NT2/D1 (cell line): ENCODE measurements around the gene MAL.

Source experiments
- SUZ12 ChIP-seq: IDR thresholded peaks from 2 replicates; pipeline ENCODE4 v1.6.1; 2011; ENCODE audit not compliant: insufficient read length, insufficient read depth; ENCODE audit errors: extremely low read depth
- YY1 ChIP-seq: IDR thresholded peaks from 2 replicates; pipeline ENCODE4 v1.6.1; 2011; ENCODE audit not compliant: insufficient read length, insufficient read depth
- ZNF274 ChIP-seq: IDR thresholded peaks from 2 replicates; pipeline ENCODE4 v1.6.1; 2011; ENCODE audit warnings: mild to moderate bottlenecking, low read depth, low read length

DNA sequence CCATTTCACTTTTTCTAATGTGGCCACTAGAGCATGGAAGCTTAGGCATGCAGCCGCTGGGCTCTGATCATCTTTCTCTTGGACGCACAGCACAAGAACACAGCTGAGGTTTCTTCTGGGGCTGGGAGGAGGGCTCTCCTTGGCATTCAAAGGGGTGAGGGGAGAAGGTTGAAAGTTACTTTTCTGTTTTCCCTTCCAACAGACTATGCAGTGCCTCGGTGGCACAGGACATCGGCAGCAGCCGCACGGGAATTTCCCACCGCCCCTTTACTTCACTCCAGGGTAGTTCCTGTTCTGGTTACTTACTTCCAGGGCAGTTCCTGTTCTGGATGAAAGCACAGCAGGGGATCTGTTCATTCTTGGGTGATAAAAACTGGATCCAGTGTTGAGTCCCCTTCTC lies 18.9 kb upstream of the MAL start:
- TF ChIP-seq ZNF274 (no peak), YY1 (no peak), SUZ12 (no peak)
